GM19328 (cell line): Measurements from ENCODE around the gene GDF7.

Experiments used
- ATAC-seq: cut with Tn5 transposase; IDR thresholded peaks from one replicate; pipeline ENCODE4 v1.9.1; 2021; ENCODE audit warnings: mild to moderate bottlenecking, moderate library complexity; ENCODE audit not compliant: unreplicated experiment

GDF7 gene

DNA sequence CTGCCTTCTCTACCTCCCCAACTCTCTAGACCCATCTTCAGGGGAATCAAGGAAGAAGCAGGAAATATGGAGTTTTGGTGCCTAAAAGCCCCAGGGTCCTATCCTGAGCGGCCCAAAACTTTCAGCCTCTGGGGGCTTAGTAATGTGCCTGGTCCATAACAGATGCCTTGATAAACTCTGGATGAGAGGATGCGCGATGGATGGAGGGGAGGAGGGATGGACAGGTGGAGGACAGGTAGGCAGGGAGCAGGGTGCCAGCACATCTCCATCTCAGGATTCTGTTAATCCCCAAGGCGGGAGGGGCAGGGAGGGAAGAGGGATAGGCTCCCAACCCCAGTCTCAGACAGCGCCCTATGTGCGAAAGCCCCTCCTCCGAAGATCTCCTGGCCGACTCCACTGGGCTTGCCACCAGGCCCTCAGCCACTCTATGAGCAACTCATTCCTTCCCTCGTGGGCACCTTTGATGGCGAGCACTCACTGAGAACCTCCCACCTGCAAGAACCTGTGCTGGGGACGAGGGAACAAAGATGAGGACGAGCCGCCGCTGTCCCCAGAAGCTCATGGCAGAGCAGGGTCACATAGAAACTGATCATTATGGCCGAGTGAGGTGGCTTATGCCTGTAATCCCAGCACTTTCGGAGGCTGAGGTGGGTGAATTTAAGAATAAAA is 39.1 kb upstream of the GDF7 start:
- ATAC-seq: no peak

DNA sequence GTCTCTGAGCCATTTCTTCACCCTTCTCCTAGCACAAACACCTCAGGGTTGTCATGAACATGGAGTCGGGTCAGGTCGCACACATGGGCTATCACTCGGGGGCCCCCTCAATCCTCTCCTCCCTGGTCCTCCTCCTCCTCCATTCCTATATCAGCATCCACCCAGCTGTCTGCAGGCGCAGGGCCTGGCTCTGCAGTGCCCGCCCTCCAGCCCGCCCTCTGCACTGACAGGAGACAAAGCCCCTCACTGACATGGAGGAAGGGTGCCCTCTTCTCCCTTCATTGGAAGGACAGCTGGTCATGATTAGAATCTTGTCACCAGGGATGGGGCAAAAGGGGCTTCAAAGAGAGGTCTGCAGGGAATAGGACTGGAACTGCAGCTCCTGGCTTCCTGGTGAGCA is 37.8 kb upstream of the GDF7 start:
- no peak for ATAC-seq

DNA sequence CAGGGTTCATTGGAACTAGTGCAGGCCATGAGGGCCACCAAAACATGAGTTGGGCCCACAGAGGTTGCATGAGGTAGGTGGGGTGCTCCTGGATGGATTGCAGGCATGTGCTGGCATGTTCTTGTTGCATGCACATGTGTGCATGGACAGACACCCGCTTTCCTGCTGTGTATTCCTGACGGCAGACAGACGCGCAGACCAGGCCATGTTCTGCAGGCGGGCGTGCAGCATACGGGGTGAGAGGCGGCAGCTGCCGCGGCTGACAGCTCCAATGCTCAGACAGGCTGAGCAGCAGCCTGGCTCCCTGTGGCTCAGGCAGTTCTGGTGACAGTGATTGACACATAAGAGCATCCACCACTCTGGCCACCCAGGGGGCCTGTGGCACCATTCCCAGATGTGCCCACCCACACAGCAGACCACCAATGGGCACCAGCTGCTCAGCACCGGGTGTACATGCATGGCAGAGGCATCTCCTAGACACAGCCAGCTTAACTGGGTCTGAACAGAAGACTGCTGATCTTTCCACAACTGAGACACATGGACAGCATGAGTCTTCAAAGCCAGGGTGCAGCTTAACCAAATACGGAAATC is 37.3 kb upstream of the GDF7 start:
- ATAC-seq: no peak

GRCh38 chr2:20630967-20631366 is 36.0 kb upstream of the GDF7 start:
- no peak for ATAC-seq

GRCh38 chr2:20631617-20632307 is 35.2 kb upstream of the GDF7 start:
- no peak for ATAC-seq

DNA sequence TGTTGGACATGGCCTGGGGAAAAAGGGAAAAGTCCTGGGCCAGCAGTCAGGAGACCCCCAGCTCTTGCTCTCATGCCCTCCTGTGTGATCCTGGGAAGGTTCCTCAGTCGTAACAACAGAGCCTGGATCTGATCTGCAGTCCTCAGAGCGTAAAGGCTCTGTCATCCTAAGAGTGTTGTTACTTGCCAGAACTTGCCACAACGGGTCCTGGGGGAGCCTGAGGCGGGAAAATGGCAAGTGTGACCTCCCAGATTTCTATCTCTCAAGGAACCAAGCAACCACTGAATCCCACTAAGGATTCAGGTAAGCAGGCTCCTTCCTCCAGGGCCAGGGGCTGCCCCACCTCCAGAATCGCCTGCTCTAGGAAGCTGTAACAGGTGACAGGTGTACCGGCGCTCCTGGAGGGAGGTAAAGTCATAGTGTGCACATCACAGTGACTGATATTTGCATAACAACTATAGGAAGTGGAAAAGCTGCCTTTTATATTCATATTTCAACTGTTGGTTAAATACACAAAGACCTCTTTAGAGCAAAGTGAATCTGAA is 34.4 kb upstream of the GDF7 start:
- ATAC-seq: no peak

DNA sequence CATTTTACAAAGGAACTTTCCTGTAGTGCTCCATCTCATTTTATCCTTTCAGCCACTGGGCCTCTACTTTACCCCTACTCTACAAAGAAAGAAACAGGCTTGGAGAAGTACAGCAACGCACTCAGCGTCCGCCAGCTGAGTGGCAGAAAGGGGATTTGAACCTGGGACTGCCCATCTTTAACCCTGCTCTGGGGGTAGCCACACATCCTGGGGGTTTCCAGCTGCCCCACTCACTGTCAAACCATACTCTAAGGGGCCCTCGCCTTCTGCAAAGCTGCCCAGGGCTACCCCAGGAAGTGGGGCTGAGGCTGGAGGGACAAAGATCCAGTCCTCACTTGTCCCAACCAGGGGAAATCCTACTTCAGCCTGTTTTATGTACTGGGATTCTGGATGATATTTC is 33.9 kb upstream of the GDF7 start:
- no peak for ATAC-seq

DNA sequence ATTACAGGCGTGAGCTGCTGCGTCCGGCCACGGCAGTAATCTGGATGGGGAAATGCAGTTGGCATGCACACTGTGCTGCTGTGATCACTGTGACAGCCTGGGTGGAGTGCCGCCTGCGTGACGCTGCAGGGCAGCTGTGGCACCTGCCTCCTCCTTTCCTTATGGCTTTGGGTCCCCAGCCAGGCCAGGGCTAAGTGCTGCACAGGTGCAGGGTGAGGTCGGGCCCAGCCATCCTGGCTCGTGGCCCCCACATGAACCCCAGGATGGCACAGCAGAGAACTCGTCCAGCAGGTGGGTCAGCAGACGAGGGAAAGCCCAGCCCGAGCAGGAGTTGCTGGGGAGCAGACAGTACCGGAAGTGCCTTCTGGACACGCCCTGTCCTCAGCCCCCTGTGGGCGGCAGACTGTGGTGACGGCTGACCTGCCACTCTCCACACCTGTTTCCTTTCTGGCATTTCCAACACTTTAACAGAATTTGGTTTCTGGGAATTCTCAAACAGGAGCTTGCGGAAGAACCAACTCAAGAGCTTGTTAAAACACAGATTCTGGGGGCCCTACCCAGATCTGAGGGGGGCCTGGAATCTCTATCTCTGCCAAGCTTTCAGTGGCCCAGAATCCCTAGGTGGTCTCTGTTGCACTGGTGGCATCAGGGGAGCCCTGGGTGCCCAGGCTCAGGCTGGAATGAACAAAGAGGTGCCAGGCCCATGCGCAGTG is 33.0 kb upstream of the GDF7 start:
- ATAC-seq: no peak

- ATAC-seq: no peak
Observed at GRCh38 chr2:20634507-20635112, 32.3 kb upstream of the GDF7 start.

DNA sequence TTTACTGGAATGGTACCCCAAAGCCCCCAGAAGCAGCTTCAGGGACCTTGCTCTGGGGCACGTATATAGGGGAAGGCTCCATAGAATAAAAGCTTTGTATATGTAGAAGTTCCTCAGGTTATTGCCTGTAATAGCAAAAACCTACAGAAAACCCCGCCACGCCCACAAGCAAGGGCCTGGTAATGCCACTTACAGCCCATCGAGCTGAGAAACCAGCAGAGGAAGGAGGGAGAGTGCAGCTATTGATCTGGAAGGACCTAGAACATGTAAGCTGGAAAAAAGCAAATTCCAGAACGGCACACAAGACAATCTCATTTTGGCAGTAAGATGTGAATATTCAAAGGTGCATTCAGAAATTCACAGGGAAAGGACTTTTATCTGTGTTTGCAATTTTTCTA is 31.8 kb upstream of the GDF7 start:
- no peak for ATAC-seq

- peak; percentile 82 for ATAC-seq
Observed at GRCh38 chr2:20635675-20636584, 31.0 kb upstream of the GDF7 start.

- ATAC-seq: no peak
Observed at GRCh38 chr2:20637147-20637546, 29.8 kb upstream of the GDF7 start.

GRCh38 chr2:20638014-20638413 is 28.9 kb upstream of the GDF7 start:
- no peak for ATAC-seq

DNA sequence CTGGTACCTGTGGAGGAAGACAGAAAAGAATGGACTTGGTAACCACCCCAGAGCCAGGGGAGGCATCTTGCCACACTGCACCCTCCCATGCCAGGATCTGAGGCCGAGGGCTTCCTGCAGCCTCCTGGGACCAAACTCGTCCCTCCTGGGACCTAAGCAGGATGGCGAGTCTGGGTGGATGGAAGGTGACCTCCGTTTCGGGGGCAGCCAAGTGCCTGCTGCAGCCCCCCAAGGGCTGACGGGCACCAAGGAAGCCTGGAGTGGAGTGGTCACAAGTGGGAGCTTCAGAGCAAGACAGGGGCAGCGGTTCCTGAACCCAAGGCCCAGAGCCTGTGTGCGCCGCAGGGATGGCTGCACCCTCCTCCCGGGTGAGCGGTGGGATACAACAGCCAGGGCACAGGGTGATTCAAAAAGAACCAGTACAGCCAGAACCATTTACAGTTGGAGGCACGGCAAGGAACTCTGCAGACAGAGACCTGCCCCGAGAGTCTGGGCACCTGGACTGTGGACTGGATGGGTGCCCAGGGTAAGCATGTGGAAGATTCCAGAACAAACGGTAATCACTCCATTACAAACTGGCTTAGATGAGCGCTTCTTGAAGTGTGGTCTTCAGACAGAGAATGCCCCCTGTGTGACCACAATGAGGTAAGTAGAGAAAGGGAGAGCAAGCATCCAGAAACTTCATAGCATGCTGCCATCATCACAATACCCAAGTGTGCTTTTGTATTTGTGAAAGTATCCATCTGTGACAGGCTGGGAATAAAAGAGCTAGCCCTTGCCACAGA is 28.1 kb upstream of the GDF7 start:
- ATAC-seq: no peak

- no peak for ATAC-seq
Observed at GRCh38 chr2:20640411-20641122, 26.4 kb upstream of the GDF7 start.

DNA sequence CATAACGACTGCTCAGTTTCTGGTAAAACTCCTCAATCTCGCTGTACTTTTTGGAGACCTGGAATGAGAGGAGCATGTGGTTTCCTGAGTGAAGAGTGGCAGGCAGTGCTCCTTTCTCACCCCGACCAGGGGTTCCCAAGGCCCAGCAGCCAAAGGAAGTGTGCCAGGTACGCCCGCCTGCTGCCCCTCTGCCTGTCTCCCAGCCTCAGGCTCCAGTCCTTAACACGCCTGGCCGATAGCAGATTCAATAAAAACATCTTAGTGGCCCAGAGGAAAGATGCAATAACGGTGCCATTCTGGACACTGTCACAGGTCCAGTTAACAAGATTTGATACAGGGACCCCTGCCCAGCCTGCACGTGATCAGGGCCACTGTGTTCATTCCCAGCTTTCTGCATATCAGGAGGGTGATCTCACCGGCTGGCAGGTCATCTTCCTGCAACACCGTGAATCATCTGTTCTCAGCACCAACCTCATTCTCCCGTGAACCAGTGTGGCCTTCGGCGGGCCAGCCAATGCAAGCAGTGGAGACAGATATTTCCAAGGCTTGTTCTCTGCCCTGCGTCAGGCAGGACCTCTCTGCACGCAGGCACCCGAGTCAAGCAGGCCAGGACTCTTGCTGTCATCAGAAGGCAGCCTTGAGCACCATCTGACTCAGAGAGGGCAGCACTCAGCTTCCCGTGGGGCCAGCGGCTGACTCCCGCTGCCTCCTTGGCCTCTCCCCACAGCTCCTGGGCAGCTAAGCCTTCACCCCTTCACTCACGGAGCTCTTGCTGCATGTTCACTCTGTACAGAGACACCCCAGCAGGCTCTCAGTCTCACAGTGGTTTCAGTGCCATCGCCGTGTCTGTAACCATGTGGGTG is 25.6 kb upstream of the GDF7 start:
- no peak for ATAC-seq

DNA sequence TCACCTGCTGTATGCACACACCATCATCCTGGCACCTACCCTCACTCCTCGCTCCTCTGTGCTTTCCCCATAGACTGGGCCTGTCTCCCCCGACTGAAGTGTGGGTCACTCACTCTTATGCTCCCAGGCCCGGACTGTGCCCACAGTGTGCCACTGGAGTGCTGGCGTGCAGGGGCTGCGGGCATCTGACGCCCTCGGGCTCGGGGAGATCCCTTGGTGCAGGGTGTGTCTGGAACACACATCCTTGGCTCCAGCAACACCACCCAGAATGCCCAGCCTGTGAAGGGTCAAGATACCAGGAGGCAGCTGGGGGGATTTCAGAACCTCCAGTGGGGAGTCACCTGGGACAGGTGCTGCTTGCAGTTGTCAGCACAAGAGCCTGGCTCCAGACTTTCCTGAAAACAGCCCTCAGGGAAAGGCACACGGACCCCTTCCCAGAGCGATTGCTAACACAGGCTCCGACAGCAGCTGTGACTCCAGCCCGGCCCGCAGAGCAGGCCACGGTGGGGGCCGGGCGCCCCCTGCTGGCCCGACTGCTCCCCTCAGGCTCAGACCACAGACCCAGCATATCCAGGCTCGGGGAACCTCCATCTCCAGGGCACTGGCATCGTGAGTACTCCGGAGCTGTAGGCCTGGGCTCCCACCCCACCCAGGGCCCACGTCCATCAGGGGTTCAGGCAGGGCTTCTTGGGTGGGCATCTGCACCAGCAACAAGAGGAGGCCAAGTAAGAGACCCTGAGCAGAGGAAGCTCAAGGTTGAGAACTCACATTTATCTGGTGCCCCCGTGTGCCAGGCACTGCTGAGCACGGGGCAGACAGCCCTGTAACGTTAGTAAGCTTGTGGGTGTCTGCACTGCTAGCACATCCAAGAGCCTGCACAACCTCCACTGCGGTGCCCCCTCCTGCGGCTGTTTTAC is 24.6 kb upstream of the GDF7 start:
- peak; percentile 96 for ATAC-seq
